Inferior parietal cortex (tissue), 1 donor: ENCODE data around the gene POU5F1.

Experiments used
- DNase-seq: peaks from one replicate; pipeline ENCODE4 v3.0.0-alpha.2; 2016; ENCODE audit errors: extremely low spot score

The POU5F1 gene

DNA sequence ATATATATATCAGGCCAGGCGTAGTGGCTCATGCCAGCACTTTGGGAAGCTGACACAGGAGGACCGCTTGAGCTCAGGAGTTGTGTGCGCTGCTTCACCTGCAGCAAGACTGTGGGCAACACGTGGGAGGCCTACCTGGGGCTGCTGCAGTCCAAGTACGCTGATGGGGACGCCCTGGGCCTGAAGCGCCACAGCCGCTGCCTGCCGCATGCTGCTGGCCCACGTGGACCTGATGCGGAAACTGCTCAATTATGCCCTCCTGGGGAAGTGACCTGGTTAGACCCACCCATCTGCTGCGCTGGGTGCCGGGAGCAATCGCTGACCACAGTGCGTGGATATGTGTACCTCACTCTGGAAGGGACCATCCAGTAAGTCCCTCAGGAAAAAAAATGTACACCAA is 29.8 kb downstream of the POU5F1 start:
- no peak for DNase-seq

- DNase-seq = no peak
Measured at GRCh38 chr6:31139599-31139998, 30.9 kb downstream of the POU5F1 start.

- DNase-seq = no peak
Measured at GRCh38 chr6:31138982-31139381, 31.5 kb downstream of the POU5F1 start, which contains the start of gene PSORS1C2. Gene PSORS1C2 (minus strand): TSS chr6:31139066. CDS start chr6:31139026, 40 bp downstream.

DNA sequence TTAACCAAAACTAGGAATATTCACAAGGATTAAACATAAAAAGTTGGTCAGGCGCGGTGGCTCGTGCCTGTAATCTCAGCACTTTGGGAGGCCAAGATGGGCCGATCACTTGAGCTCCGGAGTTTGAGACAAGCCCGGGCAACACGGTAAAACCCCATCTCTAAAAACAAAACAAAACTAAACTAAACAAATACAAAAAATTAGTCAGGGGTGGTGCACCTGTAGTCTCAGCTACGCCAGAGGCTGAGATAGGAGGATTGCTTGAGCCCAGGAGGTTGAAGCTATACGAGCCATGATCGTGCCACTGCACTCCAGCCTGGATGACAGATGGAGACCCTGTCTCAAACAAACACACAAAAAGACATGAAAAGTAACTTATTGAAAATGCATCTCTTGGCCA is 34.8 kb downstream of the POU5F1 start:
- DNase-seq = no peak

- DNase-seq = no peak
Measured at GRCh38 chr6:31132806-31133205, 37.7 kb downstream of the POU5F1 start.

- no peak for DNase-seq
Measured at GRCh38 chr6:31131595-31131994, 38.9 kb downstream of the POU5F1 start.

- no peak for DNase-seq
Measured at GRCh38 chr6:31130751-31131150, 39.7 kb downstream of the POU5F1 start.

- no peak for DNase-seq
Measured at GRCh38 chr6:31129130-31129529, 41.4 kb downstream of the POU5F1 start.

GRCh38 chr6:31128093-31128676 is 42.3 kb downstream of the POU5F1 start:
- peak; percentile 74 for DNase-seq

DNA sequence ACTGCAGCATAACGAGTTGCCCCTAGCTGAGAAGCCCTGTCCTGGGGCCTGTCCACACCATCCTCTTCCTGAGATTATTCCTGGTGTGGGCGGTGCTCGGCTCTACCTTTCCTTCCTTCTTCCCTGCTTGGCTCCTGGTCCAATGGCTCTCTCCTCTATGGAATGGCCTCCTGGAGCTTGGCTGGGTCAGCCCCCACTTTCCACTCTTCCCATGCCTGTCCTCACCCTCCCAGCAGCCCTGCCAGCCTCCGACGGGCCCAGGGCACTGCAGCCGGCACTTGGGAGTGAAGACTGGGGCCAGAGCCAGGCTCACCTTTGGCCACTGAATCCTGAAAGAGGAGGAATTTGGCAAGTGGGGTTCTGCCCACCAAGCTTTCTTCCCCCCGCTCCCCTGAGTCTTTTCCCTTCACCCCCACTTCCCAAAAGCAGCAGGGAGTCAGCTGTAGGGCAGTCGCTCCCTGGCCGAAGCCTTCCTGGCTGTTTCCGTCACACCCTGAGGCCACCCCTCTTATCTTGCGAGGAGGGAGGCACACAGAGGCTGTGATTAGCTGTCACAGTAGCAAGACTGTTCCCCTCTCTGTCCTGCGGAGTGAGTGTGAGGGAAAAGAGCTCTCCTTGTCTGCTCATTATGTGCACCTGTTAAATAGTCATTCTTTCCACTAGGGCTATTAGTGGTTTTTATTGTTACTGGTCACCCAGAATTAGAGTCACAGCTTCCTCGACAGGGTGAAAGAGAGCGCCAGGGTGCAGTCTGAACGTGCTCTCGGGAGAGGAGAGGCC is 43.9 kb downstream of the POU5F1 start:
- DNase-seq = no peak

- no peak for DNase-seq
Measured at GRCh38 chr6:31125586-31126363, 44.7 kb downstream of the POU5F1 start.

DNA sequence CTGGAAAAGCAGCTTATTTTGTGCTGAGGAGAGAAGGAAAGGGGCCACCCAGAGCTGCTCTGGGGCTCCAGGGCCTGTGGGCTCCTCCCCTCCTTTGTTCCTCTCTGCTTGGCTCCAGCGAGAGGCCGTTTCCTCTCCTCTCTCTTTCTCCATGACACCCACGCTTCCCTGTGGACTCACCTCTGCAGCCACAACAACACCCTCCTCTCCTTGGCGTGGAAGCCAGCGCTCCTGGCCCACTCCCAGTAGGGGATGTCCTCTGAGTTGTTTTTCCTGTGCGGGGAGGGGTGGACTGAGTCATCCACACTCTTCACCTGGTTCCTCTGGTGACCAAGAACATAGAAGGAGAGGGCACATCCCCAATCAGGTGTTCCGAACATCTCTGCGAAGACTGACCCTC is 45.3 kb downstream of the POU5F1 start:
- DNase-seq = no peak

GRCh38 chr6:31122791-31123706 is 47.4 kb downstream of the POU5F1 start:
- DNase-seq = peak; percentile 20

DNA sequence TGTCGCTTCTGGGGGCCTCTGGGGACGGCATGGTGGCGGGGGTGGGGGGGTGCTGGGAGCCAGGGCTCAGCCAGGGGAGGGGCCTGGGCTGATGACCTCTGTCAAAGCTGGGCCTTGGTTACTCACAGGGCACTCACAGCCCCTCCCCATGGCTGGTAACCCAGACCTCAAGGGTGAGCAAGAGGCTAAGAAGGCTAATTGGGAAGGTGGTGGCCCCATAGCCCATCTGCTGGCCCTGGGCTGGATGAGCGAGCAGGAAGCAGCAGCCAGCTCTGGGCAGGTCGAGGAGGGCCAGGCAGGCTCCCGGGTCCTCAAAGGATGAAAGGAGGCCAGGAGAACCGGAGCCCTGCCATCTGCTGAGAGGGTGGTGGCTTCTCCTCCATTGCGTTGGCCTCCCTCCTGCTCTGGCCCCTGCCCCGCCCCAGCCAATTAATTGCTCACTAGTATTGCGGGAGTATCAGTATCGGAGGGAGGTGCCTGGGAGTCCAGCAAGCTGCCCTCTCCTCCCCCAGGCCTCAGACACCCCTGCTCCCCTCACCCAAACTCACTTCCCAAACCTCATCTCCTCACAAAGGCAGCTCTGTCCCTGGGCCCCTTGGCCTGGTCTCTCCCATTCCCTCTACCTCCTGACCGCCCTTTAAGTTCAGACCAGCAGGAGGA is 49.2 kb downstream of the POU5F1 start:
- no peak for DNase-seq

DNA sequence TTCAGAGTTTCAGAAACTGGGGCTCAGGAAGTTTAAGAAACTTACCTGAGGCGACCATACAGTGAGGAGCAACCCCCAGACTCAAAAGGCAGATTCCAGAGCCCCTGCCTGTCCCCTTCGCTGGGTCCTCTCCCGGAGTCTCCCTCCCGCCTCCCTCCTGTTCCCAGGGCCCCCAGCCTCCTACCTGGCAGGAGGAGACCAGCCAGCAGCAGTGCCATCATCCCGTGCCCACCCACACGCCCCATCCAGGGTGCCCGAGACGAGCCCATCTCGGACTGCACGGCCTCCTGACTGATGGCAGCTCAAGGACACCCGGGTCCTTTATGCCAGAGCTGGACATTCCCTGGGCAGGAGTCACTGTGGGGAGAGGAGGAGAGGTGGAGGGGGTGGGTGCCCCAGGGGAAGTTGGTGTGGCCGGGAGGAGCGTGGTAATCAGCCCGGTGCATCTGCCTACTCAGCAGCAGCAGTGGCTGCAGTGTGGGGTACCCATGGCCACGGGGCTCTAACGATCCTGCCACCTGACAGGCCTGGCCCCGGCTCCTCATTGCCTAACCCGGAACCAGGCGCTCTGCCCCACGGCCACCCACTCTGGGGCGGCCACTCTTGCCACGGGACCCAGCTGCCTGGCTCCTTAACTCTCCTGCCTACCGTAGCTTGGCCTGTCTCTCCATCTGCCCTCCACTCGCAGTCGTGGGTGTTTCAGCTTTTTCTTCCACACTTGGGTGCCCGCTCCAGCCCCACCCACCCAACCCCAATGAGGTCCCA is 50.1 kb downstream of the POU5F1 start, which contains the start of gene CDSN:
TSS of gene CDSN (minus strand) at position 296 of the 765 bp plus-strand sequence. CDS start at position 269, 27 bp downstream.
- no peak for DNase-seq

DNA sequence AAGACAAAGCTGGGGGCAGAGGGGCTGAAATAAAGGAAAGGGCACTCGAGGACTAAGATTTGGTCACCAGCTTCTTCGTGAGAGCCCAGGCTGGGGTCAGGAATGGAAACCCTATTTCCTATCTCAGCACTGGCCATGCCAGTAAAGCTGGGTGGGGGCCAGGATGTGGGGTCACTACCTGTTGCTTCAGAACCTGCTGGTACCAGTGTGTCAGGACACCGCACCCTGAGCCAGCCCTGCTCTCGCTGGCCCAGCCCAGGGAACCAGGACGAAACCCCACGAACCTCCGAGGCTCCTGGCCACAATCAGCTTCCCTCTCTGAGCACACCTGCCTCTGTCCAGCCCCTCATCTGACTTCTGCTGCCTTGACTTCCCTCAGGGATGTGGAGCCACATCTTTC is 52.3 kb downstream of the POU5F1 start:
- DNase-seq = no peak

DNA sequence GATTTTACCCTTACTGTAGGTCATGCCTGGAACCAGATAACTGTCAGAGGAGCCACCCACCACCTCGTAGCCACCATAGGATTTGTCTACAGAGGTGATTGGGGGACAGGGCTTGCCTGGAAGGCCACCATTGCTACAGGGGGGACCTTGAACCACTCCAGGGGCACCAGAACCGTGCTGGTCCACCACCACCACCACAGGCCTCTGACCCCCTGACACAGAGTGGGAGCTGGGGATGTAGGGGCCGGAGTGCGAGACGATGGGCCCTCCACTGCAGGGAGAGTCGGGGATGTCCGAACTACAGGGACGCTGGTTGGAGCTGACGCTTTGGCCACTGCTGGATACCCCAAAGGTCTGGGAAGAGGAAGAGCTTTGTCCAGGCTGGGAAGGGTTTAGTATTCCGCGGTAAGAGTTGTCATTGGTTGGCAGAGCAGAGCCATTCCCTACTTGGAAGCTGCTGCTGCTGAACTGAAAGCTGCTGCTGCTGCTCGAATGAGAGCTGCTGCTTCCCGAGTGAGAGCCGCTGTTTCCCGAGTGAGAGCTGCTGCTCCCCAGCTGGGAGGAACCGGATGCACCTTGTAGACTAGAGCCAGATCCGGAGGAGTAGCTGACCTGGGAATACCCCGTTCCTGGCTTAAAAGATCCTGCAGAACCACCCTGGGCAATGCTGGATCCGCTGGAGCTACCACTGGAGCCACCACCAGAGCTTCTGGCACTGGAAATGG is 53.7 kb downstream of the POU5F1 start:
- no peak for DNase-seq

GRCh38 chr6:31115941-31116560 is 54.4 kb downstream of the POU5F1 start:
- no peak for DNase-seq
